ENCODE results near the gene CEP76. TPM values are rescaled to one million over a fixed set of nuclear protein-coding genes. Genes with fewer than 3 reads are reported as not detected.

Gene CEP76
- total RNA-seq, 2 donors from 2014 or later: 6.2 to 10.2 TPM

DNA sequence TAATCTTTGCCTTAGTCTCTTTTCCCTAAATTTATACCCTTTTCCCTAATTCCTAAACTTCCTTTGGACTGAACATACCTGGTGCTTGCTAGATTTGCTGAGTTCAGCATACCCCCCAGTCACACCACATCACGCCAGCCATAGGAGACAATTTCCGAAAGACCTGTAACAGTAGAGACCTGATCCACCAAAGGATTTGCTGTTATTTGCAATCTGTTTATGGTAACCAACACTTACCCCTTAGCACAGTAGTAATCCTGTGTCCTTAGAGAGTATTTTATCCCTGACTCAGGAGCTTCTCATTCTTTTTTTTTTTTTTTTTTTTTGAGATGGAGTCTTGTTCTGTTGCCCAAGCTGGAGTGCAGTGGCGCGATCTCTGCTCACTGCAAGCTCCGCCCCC is 8.9 kb upstream of the CEP76 start:
- intact Hi-C loops (cut with DNase I): no loop called here
- DNase-seq: no peak
- Histone ChIP-seq H3K9me3 (no peaks in the 10 kb centered on the region), H3K27me3 (no peaks in the 10 kb centered on the region), H3K36me3 (replicated peaks in 1 of 2; ENCODE audit: insufficient read depth in 1 of 2, low read depth in 2 of 2) (peaks cover 5 to 18% of the 10 kb centered on the region in 2 donors), H3K27ac (no peak overlapping the region), H3K4me3 (no peak overlapping the region), H3K4me1 (no peaks in the 10 kb centered on the region)
- 95 to 96% methylated on average over 5 of the region's 5 CpGs for WGBS, 2 donors
- ATAC-seq: no peak
- no peak for TF ChIP-seq CTCF (IDR thresholded peaks at IDR 0.05)
- TF ChIP-seq POLR2A (IDR thresholded peaks at IDR 0.05): no peak

DNA sequence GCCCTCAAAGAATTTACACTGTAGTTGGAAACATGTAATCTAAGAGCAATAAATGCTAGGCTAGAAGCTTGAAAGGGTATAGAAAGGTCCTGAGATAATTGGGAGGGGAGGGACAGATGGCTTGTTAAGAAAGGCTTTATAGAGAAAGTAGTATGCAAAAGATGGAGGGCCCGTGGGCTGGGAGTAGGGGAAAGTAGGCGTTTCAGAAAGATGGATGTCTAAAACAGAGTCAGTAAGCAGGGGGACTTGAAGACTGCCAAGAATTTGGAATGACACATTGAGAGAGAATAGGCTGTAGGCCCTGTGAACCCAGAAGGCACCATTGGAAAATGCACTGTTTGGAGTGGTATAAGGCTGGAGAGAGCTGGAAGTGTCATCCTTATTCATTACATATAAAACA is 1.1 kb upstream of the CEP76 start:
- DNase-seq (no peak), ATAC-seq (no peak)
- H3K27me3 ChIP-seq: no peaks in the 10 kb centered on the region
- intact Hi-C loops (cut with DNase I): no loop called here
- peaks cover 0 to 10% of the 10 kb centered on the region in 2 donors for H3K36me3 ChIP-seq (replicated peaks in 1 of 2; ENCODE audit: insufficient read depth in 1 of 2, low read depth in 2 of 2)
- no peak for TF ChIP-seq POLR2A (IDR thresholded peaks at IDR 0.05)
- no peak for TF ChIP-seq CTCF (IDR thresholded peaks at IDR 0.05)
- H3K4me3 ChIP-seq: peak overlapping the region; percentile 67 to 93
- H3K27ac ChIP-seq: peak overlapping the region in 1 of 4 donors; percentile 97
- H3K9me3 ChIP-seq: no peaks in the 10 kb centered on the region
- 0% methylated on average over 2 of the region's 2 CpGs for WGBS, 2 donors
- H3K4me1 ChIP-seq: peaks cover 35% of the 10 kb centered on the region

DNA sequence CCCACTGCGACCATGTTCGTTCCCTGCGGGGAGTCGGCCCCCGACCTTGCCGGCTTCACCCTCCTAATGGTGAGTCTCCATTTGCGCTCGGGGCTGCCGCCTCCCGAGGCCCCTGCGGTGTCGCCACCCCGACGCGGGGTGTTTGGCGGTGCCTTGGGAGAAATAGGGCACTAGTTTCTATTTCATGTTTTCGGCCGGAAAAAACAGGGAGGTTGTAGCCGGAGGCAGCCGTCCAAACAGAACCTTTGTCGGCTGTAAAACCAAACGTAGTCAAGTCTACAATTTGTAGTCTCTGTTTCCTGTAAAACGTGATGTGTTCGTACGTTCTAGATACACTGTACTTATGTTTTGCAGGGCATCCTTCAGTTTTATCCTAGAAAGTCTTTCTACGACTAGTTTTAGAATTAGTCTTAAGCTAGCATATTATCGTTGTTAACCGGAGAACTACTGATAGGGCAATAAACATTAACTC is 609 bp upstream of the CEP76 start:
- 1% methylated on average over 7 to 28 of the region's 28 CpGs for WGBS, 2 donors
- H3K4me3 ChIP-seq: peak overlapping the region; percentile 67 to 93
- TF ChIP-seq POLR2A (IDR thresholded peaks at IDR 0.05) (no peak), CTCF (IDR thresholded peaks at IDR 0.05) (no peak)
- H3K36me3 ChIP-seq (replicated peaks in 1 of 2; ENCODE audit: insufficient read depth in 1 of 2, low read depth in 2 of 2): peaks cover 0 to 9% of the 10 kb centered on the region in 2 donors
- H3K27ac ChIP-seq: peak overlapping the region; percentile 84 to 98 (median 97)
- no peak for DNase-seq
- intact Hi-C loops (cut with DNase I): no loop called here
- no peaks in the 10 kb centered on the region for H3K9me3 ChIP-seq
- peaks cover 35% of the 10 kb centered on the region for H3K4me1 ChIP-seq
- ATAC-seq: peak; percentile 56
- no peaks in the 10 kb centered on the region for H3K27me3 ChIP-seq

GRCh38 chr18:12701161-12701560 is 1.4 kb downstream of the CEP76 start:
- TF ChIP-seq POLR2A (IDR thresholded peaks at IDR 0.05) (no peak), CTCF (IDR thresholded peaks at IDR 0.05) (no peak)
- 64 to 72% methylated on average over 3 of the region's 3 CpGs for WGBS, 2 donors

DNA sequence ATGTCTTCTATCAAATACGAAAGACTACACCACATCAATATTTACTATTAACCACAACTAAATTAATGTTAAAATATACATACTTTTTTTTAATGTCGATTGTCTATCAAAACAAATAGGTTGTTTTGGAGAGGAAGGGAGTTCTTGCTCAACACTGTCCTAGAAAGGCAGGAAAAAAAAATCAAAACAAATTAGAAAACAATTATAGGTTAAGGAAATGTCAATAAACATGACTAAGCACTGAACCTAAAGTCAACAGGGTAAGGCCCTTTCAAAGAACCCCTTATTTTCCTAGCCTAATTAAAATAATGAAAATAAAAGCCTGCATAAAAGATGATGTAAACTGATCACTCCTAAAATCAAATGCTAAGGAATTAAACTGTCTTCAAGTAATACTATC is 2.8 kb downstream of the CEP76 start:
- no peak overlapping the region for H3K4me3 ChIP-seq
- DNase-seq (no peak), ATAC-seq (no peak)
- no peaks in the 10 kb centered on the region for H3K36me3 ChIP-seq (replicated peaks in 1 of 2; ENCODE audit: insufficient read depth in 1 of 2, low read depth in 2 of 2)
- no peak overlapping the region for H3K27ac ChIP-seq
- no peaks in the 10 kb centered on the region for H3K27me3 ChIP-seq
- intact Hi-C loops (cut with DNase I): no loop called here
- H3K4me1 ChIP-seq: peaks cover 23% of the 10 kb centered on the region
- TF ChIP-seq POLR2A (IDR thresholded peaks at IDR 0.05) (no peak), CTCF (IDR thresholded peaks at IDR 0.05) (no peak)
- 63 to 72% methylated on average over 2 of the region's 2 CpGs for WGBS, 2 donors
- no peaks in the 10 kb centered on the region for H3K9me3 ChIP-seq

More at GRCh38 chr18:12701161-12701560, 1.4 kb downstream of the CEP76 start:
- H3K27ac ChIP-seq: no peak overlapping the region
- no peak for ATAC-seq
- H3K9me3 ChIP-seq: no peaks in the 10 kb centered on the region
- no peaks in the 10 kb centered on the region for H3K27me3 ChIP-seq
- intact Hi-C loops (cut with DNase I): no loop called here
- DNase-seq: no peak
- peaks cover 35% of the 10 kb centered on the region for H3K4me1 ChIP-seq
- H3K4me3 ChIP-seq: no peak overlapping the region
- H3K36me3 ChIP-seq (replicated peaks in 1 of 2; ENCODE audit: insufficient read depth in 1 of 2, low read depth in 2 of 2): no peaks in the 10 kb centered on the region
